A549 (cell line): ENCODE results near the gene LHFPL2. TPM values are rescaled to one million over a fixed set of nuclear protein-coding genes. Genes with fewer than 3 reads are reported as not detected.

Experiments
- ATAC-seq, 2 experiments: fragments of 200-7000 bp in 1 of 2; fragments of >200 bp in 1 of 2; cut with Nextera tagmentation in 1 of 2; cut with Tn5 transposase in 1 of 2; 3 replicates each; pipeline versions ENCODE4 v1.8.0 to v1.9.1; 2018 to 2020; ENCODE audit warnings: mild to moderate bottlenecking in 1 of 2, moderate library complexity in 1 of 2
- CTCF ChIA-PET: fragments of 300-600 bp; sonication (Branson Sonifier 250); formaldehyde crosslinking; extraction: SDS; loops from one replicate; lab custom pipeline; 2021; ENCODE audit warnings: antibody characterized with exemption, inconsistent platforms; lab: Yijun Ruan, JAX
- POLR2A ChIA-PET: fragments of 350-600 bp; formaldehyde crosslinking; extraction: SDS; loops from one replicate; lab custom pipeline; 2021; ENCODE audit warnings: antibody characterized with exemption, inconsistent platforms; lab: Yijun Ruan, JAX
- DNase-seq, 2 experiments: peaks; one replicate each; pipeline versions ENCODE4 v3.0.0 to v3.0.0-alpha.2; 2011 to 2016; ENCODE audit warnings: low read depth in 1 of 2, low spot score in 1 of 2
- FAIRE-seq: peaks from 2 replicates; lab custom pipeline; 2011; peaks lifted over from hg19 to GRCh38; lab: Jason Lieb, UNC
- H3K27ac ChIP-seq, 2 experiments: fragments of >200 bp; sonication (Bioruptor Twin); formaldehyde crosslinking; 3 replicates each; pipeline ENCODE4 v1.5.1; 2016 to 2017
- H3K4me1 ChIP-seq: fragments of >200 bp; sonication (Bioruptor Twin); formaldehyde crosslinking; 3 replicates; pipeline ENCODE4 v1.6.1; 2016
- H3K4me2 ChIP-seq: fragments of >200 bp; sonication (Bioruptor Twin); formaldehyde crosslinking; 3 replicates; pipeline ENCODE4 v1.6.1; 2016
- H3K4me3 ChIP-seq: fragments of >200 bp; sonication (Bioruptor Twin); formaldehyde crosslinking; 3 replicates; pipeline ENCODE4 v1.5.1; 2016
- H3K9me3 ChIP-seq: fragments of >200 bp; sonication (Bioruptor Twin); formaldehyde crosslinking; 3 replicates; pipeline ENCODE4 v1.6.1; 2016
- BHLHE40 ChIP-seq: IDR thresholded peaks from 2 replicates; pipeline ENCODE4 v1.6.1; 2012; ENCODE audit warnings: low read depth, low read length, inconsistent platforms
- CBX2 ChIP-seq: fragments of 200-600 bp; sonication (generic); IDR thresholded peaks from 2 replicates; pipeline ENCODE4 v1.6.1; 2016; ENCODE audit warnings: low read depth, mild to moderate bottlenecking, borderline replicate concordance
- EHF ChIP-seq: fragments of 250-450 bp; sonication (Bioruptor Pico); IDR thresholded peaks from 2 replicates; pipeline ENCODE4 v1.5.0; 2020; ENCODE audit warnings: mild to moderate bottlenecking
- EHMT2 ChIP-seq: fragments of 200-600 bp; sonication (generic); IDR thresholded peaks from 2 replicates; pipeline ENCODE4 v1.6.1; 2016; ENCODE audit warnings: antibody characterized with exemption, low read depth, mild to moderate bottlenecking, moderate library complexity
- FOSB ChIP-seq: fragments of 250-450 bp; sonication (Bioruptor Pico); IDR thresholded peaks from 2 replicates; pipeline ENCODE4 v1.5.0; 2020; ENCODE audit warnings: mild to moderate bottlenecking, moderate library complexity
- FOXS1 ChIP-seq: fragments of 250-450 bp; sonication (Bioruptor Pico); IDR thresholded peaks from 2 replicates; pipeline ENCODE4 v1.5.0; 2020; ENCODE audit warnings: mild to moderate bottlenecking, moderate library complexity
- GATA3 ChIP-seq: IDR thresholded peaks from 2 replicates; pipeline ENCODE4 v1.6.1; 2012; ENCODE audit warnings: borderline replicate concordance
- HDAC2 ChIP-seq: fragments of 200-600 bp; sonication (generic); IDR thresholded peaks from 2 replicates; pipeline ENCODE4 v1.6.1; 2016
- HOXA7 ChIP-seq: fragments of 250-450 bp; sonication (Bioruptor Pico); IDR thresholded peaks from 2 replicates; pipeline ENCODE4 v1.5.0; 2020; ENCODE audit warnings: mild to moderate bottlenecking, moderate library complexity
- HOXB5 ChIP-seq: fragments of 250-450 bp; sonication (Bioruptor Pico); IDR thresholded peaks from 2 replicates; pipeline ENCODE4 v1.5.0; 2020; ENCODE audit warnings: mild to moderate bottlenecking, moderate library complexity
- JUN ChIP-seq, 2 experiments: fragments of >200 bp; sonication (Bioruptor Twin); formaldehyde crosslinking; IDR thresholded peaks; 2 replicates in 1 of 2; 3 replicates in 1 of 2; pipeline ENCODE4 v1.6.1; 2016 to 2017
- JUNB ChIP-seq: fragments of >200 bp; sonication (Bioruptor Twin); formaldehyde crosslinking; IDR thresholded peaks from 2 replicates; pipeline ENCODE4 v1.6.1; 2016
- KDM1A ChIP-seq: fragments of 200-600 bp; sonication (generic); IDR thresholded peaks from 2 replicates; pipeline ENCODE4 v1.6.1; 2016; ENCODE audit warnings: low read depth, mild to moderate bottlenecking
- KDM5A ChIP-seq: fragments of 200-600 bp; sonication (generic); IDR thresholded peaks from 2 replicates; pipeline ENCODE4 v1.6.1; 2016; ENCODE audit warnings: antibody characterized with exemption, mild to moderate bottlenecking
- MAZ ChIP-seq: fragments of 150-350 bp; IDR thresholded peaks from 2 replicates; pipeline ENCODE4 v1.6.1; 2014; ENCODE audit warnings: antibody characterized with exemption, low read depth, low read length, borderline replicate concordance
- NFE2L2 ChIP-seq: fragments of 150-350 bp; conservative IDR thresholded peaks from 2 replicates; pipeline ENCODE4 v1.6.1; 2014; ENCODE audit warnings: low read length
- NR3C1 ChIP-seq: fragments of >200 bp; sonication (Bioruptor Twin); formaldehyde crosslinking; IDR thresholded peaks from 3 replicates; pipeline ENCODE4 v1.6.1; 2017
- POLR2A ChIP-seq: IDR thresholded peaks from 2 replicates; pipeline ENCODE4 v1.6.1; 2012; ENCODE audit warnings: mild to moderate bottlenecking, low read length
- POLR2AphosphoS2 ChIP-seq: conservative IDR thresholded peaks from 2 replicates; pipeline ENCODE4 v1.6.1; 2012; ENCODE audit warnings: low read length, improper control_type of control experiment, inconsistent platforms
- RAD21 ChIP-seq, 2 experiments: fragments of >200 bp in 1 of 2; sonication (Bioruptor Twin) in 1 of 2; formaldehyde crosslinking in 1 of 2; IDR thresholded peaks in 1 of 2; conservative IDR thresholded peaks in 1 of 2; 2 replicates in 1 of 2; 3 replicates in 1 of 2; pipeline ENCODE4 v1.6.1; 2012 to 2018; ENCODE audit warnings: inconsistent platforms in 1 of 2
- RARB ChIP-seq: fragments of 250-450 bp; sonication (Bioruptor Pico); IDR thresholded peaks from 2 replicates; pipeline ENCODE4 v1.8.0; 2021; ENCODE audit warnings: mild to moderate bottlenecking, moderate library complexity
- RCOR1 ChIP-seq: fragments of 150-350 bp; IDR thresholded peaks from 2 replicates; pipeline ENCODE4 v1.6.1; 2014; ENCODE audit warnings: antibody characterized with exemption, low read length, low read depth
- SMC3 ChIP-seq: fragments of >200 bp; sonication (Bioruptor Twin); formaldehyde crosslinking; IDR thresholded peaks from 3 replicates; pipeline ENCODE4 v1.6.1; 2018; ENCODE audit warnings: inconsistent platforms
- ZC3H11A ChIP-seq: fragments of 450-650 bp; IDR thresholded peaks from 2 replicates; pipeline ENCODE4 v1.6.1; 2014; ENCODE audit warnings: antibody characterized with exemption, mild to moderate bottlenecking
- ZSCAN20 ChIP-seq: fragments of 250-450 bp; sonication (Bioruptor Pico); IDR thresholded peaks from 2 replicates; pipeline ENCODE4 v1.8.0; 2022; ENCODE audit warnings: mild to moderate bottlenecking, moderate library complexity
- WGBS: methylation state at CpG from one replicate; pipeline ENCODE4 v1.1.6; 2017; ENCODE audit errors: missing lambda C conversion rate; 5-methylcytosine and 5-hydroxymethylcytosine counted together
- polyA plus RNA-seq, 4 experiments: library from polyadenylated mRNA; depleted of rRNA in 3 of 4; stranded (reverse); fragments of >200 nt; fragmentation: RNase III in 1 of 4; extraction: RNeasy Plus Mini Kit Qiagen cat#74134 plus additional on column Dnase treatment in 1 of 4; gene quantifications; 2 replicates in 3 of 4; 3 replicates in 1 of 4; pipeline ENCODE4 v1.2.3, GENCODE V29; 2011 to 2017
- TF ChIP-seq, protein P1 (sequence below): fragments of 250-450 bp; sonication (Bioruptor Pico); IDR thresholded peaks from 2 replicates; pipeline ENCODE4 v1.5.0; 2021; ENCODE audit warnings: mild to moderate bottlenecking, moderate library complexity, borderline replicate concordance
- TF ChIP-seq, protein P2 (sequence below): fragments of 200-600 bp; sonication (generic); IDR thresholded peaks from 2 replicates; pipeline ENCODE4 v1.6.1; 2016; ENCODE audit warnings: antibody characterized with exemption, mild to moderate bottlenecking, moderate library complexity
- TF ChIP-seq, protein P3 (sequence below): fragments of >200 bp; sonication (Bioruptor Twin); formaldehyde crosslinking; IDR thresholded peaks from 3 replicates; pipeline ENCODE4 v1.6.1; 2016
- TF ChIP-seq, protein P4 (sequence below): IDR thresholded peaks from 2 replicates; pipeline ENCODE4 v1.6.1; 2012
- TF ChIP-seq, protein P5 (sequence below): fragments of >200 bp; sonication (Bioruptor Twin); formaldehyde crosslinking; IDR thresholded peaks from 3 replicates; pipeline ENCODE4 v1.5.1; 2016

LHFPL2 gene
- polyA plus RNA-seq, 2 of the 4 experiments (the other 2 are of a cell fraction) = 24.9 to 41.7 TPM

DNA sequence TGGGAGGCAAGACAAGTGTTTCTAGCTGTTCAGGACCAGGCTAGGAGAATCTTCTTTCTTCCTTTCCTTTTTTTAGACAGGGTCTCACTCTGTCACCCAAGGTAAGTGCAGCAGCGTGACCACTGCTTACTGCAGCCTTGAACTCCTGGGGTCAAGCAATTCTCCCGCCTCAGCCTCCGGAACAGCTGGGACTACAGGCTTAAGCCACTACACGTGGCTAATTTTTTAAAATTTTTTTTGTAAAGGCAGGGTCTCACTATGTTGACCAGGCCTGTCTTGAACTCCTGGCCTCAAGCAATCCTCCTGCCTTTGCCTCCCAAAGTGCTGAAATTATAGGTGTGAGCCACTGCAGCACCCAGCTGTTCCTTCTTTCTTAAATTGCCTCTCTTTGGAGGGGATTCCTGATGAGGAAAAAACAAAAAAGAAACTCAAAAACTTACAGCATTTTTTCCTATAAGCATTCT is 53.1 kb downstream of the LHFPL2 start (continued):
- TF ChIP-seq NR3C1 = no peak
- no peak for TF ChIP-seq POLR2AphosphoS2
- TF ChIP-seq, protein P1, sequence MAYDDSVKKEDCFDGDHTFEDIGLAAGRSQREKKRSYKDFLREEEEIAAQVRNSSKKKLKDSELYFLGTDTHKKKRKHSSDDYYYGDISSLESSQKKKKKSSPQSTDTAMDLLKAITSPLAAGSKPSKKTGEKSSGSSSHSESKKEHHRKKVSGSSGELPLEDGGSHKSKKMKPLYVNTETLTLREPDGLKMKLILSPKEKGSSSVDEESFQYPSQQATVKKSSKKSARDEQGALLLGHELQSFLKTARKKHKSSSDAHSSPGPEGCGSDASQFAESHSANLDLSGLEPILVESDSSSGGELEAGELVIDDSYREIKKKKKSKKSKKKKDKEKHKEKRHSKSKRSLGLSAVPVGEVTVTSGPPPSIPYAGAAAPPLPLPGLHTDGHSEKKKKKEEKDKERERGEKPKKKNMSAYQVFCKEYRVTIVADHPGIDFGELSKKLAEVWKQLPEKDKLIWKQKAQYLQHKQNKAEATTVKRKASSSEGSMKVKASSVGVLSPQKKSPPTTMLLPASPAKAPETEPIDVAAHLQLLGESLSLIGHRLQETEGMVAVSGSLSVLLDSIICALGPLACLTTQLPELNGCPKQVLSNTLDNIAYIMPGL (CRISPR knock-in tag) = no peak
- no peak for TF ChIP-seq HDAC2

DNA sequence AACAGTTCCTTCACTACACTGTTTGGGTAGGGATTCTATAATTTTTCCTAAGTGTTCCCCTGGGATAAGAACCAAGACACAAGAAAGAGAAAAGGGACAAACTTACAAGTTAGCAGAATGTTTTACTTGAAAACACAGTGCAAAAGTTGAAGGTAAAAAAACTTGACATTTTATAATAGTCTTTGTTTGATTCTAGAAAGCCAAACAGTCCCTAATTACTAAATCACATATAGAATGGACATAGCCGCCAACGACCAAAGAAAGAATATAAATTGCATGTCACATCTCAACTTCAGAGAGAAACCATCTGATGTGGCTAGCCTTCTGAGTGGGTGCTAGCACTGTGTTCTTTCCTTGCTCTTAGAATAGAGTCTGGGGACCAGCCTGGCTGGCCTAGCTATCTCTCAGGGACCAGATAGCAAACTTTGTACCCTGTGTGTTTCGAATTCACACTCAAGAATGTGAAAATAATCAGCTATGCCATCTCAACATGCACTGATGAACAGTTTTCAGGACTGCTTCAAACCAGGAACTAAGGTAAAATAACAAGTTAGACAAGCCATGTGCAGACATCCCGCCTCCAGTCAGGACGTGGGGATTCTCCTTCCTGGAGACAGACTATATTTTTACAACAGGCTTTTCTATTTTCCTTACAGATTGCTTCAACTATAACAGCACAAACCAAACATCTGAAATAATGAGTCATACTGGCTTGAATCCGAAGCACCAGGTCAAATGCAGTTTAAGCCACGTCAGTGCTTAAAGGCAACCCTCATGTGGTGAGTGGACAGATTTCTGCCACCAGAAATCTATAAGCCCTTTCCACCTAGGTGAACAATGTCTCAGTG is 53.7 kb downstream of the LHFPL2 start:
- peak; percentile 85 to 90 for ATAC-seq
- H3K4me3 ChIP-seq = peak overlapping the region; percentile 14; the same call in 1 of the 3 replicates
- H3K9me3 ChIP-seq = no peaks in the 10 kb centered on the region
- peak overlapping the region; percentile 77 for H3K4me2 ChIP-seq
- H3K27ac ChIP-seq = peak overlapping the region; percentile 92 to 97
- DNase-seq = peak; percentile 85 to 96
- POLR2A ChIA-PET = interaction anchor here (1.6 kb wide), 1 partner anchor 390 kb away, joined by 3 read pairs; no protein-coding TSS in a partner anchor
- WGBS = 17% methylated on average over 7 of the region's 7 CpGs
- CTCF ChIA-PET = interaction anchor here (0.6 to 1.4 kb wide), 4 partner anchors 33 to 127 kb away, joined by 3 read pairs; no protein-coding TSS in a partner anchor
- peaks cover 98% of the 10 kb centered on the region for H3K4me1 ChIP-seq
- peak; percentile 98 for FAIRE-seq
- TF ChIP-seq KDM5A (no peak), RARB (peak; percentile 90; the same call in 1 of the 2 replicates), FOXS1 (CRISPR knock-in tag) (peak; percentile 93), CBX2 (no peak), RCOR1 (no peak), ZC3H11A (no peak), SMC3 (peak; percentile 53), GATA3 (peak; percentile 83; the same call in 1 of the 2 replicates), HOXB5 (peak; percentile 90), NFE2L2 (no peak), JUN (IDR thresholded peaks at IDR 0.05) (peak; percentile 81 to 89; a peak in 4 of 5 replicates), KDM1A (no peak), JUNB (peak; percentile 93), FOSB (peak; percentile 85), BHLHE40 (no peak), POLR2A (no peak), EHMT2 (no peak), HOXA7 (CRISPR knock-in tag) (peak; percentile 90), ZSCAN20 (CRISPR knock-in tag) (0 out of 2 replicates have a peak, but pooled peaks have one; percentile 52), RAD21 (conservative IDR thresholded peaks at IDR 0.05 in 1 of 2, IDR thresholded peaks at IDR 0.05 in 1 of 2) (peak; percentile 26 to 57; a peak in 4 of 5 replicates), MAZ (no peak), EHF (CRISPR knock-in tag) (peak; percentile 90)
- TF ChIP-seq, protein P2, sequence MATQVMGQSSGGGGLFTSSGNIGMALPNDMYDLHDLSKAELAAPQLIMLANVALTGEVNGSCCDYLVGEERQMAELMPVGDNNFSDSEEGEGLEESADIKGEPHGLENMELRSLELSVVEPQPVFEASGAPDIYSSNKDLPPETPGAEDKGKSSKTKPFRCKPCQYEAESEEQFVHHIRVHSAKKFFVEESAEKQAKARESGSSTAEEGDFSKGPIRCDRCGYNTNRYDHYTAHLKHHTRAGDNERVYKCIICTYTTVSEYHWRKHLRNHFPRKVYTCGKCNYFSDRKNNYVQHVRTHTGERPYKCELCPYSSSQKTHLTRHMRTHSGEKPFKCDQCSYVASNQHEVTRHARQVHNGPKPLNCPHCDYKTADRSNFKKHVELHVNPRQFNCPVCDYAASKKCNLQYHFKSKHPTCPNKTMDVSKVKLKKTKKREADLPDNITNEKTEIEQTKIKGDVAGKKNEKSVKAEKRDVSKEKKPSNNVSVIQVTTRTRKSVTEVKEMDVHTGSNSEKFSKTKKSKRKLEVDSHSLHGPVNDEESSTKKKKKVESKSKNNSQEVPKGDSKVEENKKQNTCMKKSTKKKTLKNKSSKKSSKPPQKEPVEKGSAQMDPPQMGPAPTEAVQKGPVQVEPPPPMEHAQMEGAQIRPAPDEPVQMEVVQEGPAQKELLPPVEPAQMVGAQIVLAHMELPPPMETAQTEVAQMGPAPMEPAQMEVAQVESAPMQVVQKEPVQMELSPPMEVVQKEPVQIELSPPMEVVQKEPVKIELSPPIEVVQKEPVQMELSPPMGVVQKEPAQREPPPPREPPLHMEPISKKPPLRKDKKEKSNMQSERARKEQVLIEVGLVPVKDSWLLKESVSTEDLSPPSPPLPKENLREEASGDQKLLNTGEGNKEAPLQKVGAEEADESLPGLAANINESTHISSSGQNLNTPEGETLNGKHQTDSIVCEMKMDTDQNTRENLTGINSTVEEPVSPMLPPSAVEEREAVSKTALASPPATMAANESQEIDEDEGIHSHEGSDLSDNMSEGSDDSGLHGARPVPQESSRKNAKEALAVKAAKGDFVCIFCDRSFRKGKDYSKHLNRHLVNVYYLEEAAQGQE = no peak
- TF ChIP-seq, protein P3, sequence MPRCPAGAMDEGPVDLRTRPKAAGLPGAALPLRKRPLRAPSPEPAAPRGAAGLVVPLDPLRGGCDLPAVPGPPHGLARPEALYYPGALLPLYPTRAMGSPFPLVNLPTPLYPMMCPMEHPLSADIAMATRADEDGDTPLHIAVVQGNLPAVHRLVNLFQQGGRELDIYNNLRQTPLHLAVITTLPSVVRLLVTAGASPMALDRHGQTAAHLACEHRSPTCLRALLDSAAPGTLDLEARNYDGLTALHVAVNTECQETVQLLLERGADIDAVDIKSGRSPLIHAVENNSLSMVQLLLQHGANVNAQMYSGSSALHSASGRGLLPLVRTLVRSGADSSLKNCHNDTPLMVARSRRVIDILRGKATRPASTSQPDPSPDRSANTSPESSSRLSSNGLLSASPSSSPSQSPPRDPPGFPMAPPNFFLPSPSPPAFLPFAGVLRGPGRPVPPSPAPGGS = peak; percentile 73; the same call in 2 of the 3 replicates
- TF ChIP-seq, protein P4, sequence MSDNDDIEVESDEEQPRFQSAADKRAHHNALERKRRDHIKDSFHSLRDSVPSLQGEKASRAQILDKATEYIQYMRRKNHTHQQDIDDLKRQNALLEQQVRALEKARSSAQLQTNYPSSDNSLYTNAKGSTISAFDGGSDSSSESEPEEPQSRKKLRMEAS = peak; percentile 92
- TF ChIP-seq, protein P5, sequence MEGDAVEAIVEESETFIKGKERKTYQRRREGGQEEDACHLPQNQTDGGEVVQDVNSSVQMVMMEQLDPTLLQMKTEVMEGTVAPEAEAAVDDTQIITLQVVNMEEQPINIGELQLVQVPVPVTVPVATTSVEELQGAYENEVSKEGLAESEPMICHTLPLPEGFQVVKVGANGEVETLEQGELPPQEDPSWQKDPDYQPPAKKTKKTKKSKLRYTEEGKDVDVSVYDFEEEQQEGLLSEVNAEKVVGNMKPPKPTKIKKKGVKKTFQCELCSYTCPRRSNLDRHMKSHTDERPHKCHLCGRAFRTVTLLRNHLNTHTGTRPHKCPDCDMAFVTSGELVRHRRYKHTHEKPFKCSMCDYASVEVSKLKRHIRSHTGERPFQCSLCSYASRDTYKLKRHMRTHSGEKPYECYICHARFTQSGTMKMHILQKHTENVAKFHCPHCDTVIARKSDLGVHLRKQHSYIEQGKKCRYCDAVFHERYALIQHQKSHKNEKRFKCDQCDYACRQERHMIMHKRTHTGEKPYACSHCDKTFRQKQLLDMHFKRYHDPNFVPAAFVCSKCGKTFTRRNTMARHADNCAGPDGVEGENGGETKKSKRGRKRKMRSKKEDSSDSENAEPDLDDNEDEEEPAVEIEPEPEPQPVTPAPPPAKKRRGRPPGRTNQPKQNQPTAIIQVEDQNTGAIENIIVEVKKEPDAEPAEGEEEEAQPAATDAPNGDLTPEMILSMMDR = no peak
